GM12874 (cell line): ENCODE data around the gene SMIM20.

Experiments
- TF ChIP-seq, protein P1 (sequence below): IDR thresholded peaks from 2 replicates; pipeline ENCODE4 v1.5.1; 2011; ENCODE audit warnings: low read depth, mild to moderate bottlenecking, control low read depth, low read length, moderate library complexity; ENCODE audit not compliant: insufficient read depth

Gene SMIM20

GRCh38 chr4:25977397-25978170 is 63.6 kb downstream of the SMIM20 start:
- TF ChIP-seq, protein P1, sequence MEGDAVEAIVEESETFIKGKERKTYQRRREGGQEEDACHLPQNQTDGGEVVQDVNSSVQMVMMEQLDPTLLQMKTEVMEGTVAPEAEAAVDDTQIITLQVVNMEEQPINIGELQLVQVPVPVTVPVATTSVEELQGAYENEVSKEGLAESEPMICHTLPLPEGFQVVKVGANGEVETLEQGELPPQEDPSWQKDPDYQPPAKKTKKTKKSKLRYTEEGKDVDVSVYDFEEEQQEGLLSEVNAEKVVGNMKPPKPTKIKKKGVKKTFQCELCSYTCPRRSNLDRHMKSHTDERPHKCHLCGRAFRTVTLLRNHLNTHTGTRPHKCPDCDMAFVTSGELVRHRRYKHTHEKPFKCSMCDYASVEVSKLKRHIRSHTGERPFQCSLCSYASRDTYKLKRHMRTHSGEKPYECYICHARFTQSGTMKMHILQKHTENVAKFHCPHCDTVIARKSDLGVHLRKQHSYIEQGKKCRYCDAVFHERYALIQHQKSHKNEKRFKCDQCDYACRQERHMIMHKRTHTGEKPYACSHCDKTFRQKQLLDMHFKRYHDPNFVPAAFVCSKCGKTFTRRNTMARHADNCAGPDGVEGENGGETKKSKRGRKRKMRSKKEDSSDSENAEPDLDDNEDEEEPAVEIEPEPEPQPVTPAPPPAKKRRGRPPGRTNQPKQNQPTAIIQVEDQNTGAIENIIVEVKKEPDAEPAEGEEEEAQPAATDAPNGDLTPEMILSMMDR: no peak

DNA sequence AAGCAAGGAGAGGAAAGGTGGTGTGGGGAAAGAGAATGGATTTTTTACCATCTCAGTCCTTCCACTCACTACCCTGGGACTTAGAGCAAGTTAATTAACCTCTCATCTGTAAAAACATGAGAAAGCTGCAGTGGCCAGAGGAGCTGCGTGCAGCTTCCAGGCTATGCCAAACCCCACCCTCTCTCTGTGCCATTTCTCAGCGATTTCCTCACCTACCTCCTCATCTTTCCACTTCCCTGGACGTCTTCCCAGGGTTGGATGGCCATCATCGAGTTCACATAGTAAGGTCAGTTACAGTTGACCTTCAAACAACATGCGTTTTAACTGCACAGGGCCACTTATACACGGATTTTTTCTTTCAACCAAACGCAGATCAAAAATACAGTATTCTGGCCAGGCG is 64.3 kb downstream of the SMIM20 start:
- TF ChIP-seq, protein P1: no peak
